Measurements from ENCODE around the gene ACAA1. TPM values are rescaled to one million over a fixed set of nuclear protein-coding genes. Genes with fewer than 3 reads are reported as not detected.

The ACAA1 gene
- total RNA-seq, 1 experiment from 2014 or later = 49.0 TPM

GRCh38 chr3:38111696-38112377 is 25.1 kb downstream of the ACAA1 start:
- intact Hi-C loops (cut with micrococcal nuclease) = loop anchor here (10.0 kb wide), 1 partner anchor 137 kb away; no protein-coding TSS in a partner anchor
- Histone ChIP-seq H3K79me2 (ENCODE audit: insufficient read depth, low read length) (no peaks in the 10 kb centered on the region), H3K4me2 (ENCODE audit: low read length) (no peak overlapping the region), H3K9me3 (ENCODE audit: control insufficient read depth in 1 of 2, insufficient read depth in 1 of 2, low read depth in 1 of 2, low read length in 2 of 2) (no peaks in the 10 kb centered on the region), H3K36me3 (ENCODE audit: control insufficient read depth in 1 of 2, insufficient read depth in 2 of 2, low read length in 2 of 2) (no peaks in the 10 kb centered on the region), H3K4me1 (ENCODE audit: control insufficient read depth in 1 of 2, insufficient read depth in 2 of 2, low read length in 2 of 2) (peaks cover 5 to 6% of the 10 kb centered on the region in 2 experiments; a peak in 3 of 4 replicates), H3K27me3 (ENCODE audit: insufficient read depth, low read length) (no peaks in the 10 kb centered on the region), H3K9ac (ENCODE audit: low read length) (no peak overlapping the region), H3K27ac (ENCODE audit: low read depth, low read length) (no peak overlapping the region), H2AFZ (ENCODE audit: low read depth, low read length, poor library complexity, severe bottlenecking) (no peak overlapping the region), H3K9me2 (ENCODE audit: insufficient read depth) (no peaks in the 10 kb centered on the region), H3K4me3 (replicated peaks in 1 of 2; ENCODE audit: low read depth in 1 of 2, low read length in 2 of 2) (no peak overlapping the region), H4K20me1 (ENCODE audit: insufficient read depth) (no peaks in the 10 kb centered on the region)
- TF ChIP-seq JUND (IDR thresholded peaks at IDR 0.05) (no peak), REST (IDR thresholded peaks at IDR 0.05; ENCODE audit: low read depth) (no peak)
- ATAC-seq = no peak
- RAD21 ChIA-PET (ENCODE audit: low non-redundant PET in 1 of 2, low total read pairs in 2 of 2, uncharacterized antibody in 2 of 2, unreplicated experiment in 2 of 2) = no interaction called here
- no TSS peak for BruUV-seq (replicated peaks)
- CTCF ChIA-PET = no interaction called here
- POLR2A ChIA-PET = no interaction called here
- no peak for DNase-seq (ENCODE audit: low read depth, low spot score)

GRCh38 chr3:38111201-38111600 is 25.7 kb downstream of the ACAA1 start:
- ATAC-seq = no peak
- ChIA-PET CTCF (no interaction called here), POLR2A (no interaction called here)

More at GRCh38 chr3:38111201-38111600, 25.7 kb downstream of the ACAA1 start:
- BruUV-seq (replicated peaks) = no TSS peak
- no peaks in the 10 kb centered on the region for H3K36me3 ChIP-seq (ENCODE audit: control insufficient read depth in 1 of 2, insufficient read depth in 2 of 2, low read length in 2 of 2)
- no peak overlapping the region for H2AFZ ChIP-seq (ENCODE audit: low read depth, low read length, poor library complexity, severe bottlenecking)
- TF ChIP-seq RAD21 (IDR thresholded peaks at IDR 0.05; ENCODE audit: low read depth) (no peak), EZH2phosphoT487 (IDR thresholded peaks at IDR 0.05; ENCODE audit: borderline replicate concordance) (no peak), EGR1 (IDR thresholded peaks at IDR 0.05; ENCODE audit: low read depth) (no peak), SIN3A (IDR thresholded peaks at IDR 0.05; ENCODE audit: low read depth) (no peak), YY1 (IDR thresholded peaks at IDR 0.05; ENCODE audit: extremely low read depth, insufficient replicate concordance, low read depth, low read length) (no peak), POLR2A (IDR thresholded peaks at IDR 0.05; ENCODE audit: borderline replicate concordance, extremely low read depth, insufficient read depth, insufficient read length) (no peak), ELF1 (IDR thresholded peaks at IDR 0.05; ENCODE audit: borderline replicate concordance, low read depth) (no peak), EZH2 (IDR thresholded peaks at IDR 0.05) (no peak), REST (IDR thresholded peaks at IDR 0.05; ENCODE audit: low read depth) (no peak), CBX3 (IDR thresholded peaks at IDR 0.05; ENCODE audit: low read depth) (no peak)
- no peaks in the 10 kb centered on the region for H3K4me1 ChIP-seq (ENCODE audit: control insufficient read depth in 1 of 2, insufficient read depth in 2 of 2, low read length in 2 of 2)
- H3K4me2 ChIP-seq (ENCODE audit: low read length) = no peak overlapping the region
- H3K4me3 ChIP-seq (replicated peaks in 1 of 2; ENCODE audit: low read depth in 1 of 2, low read length in 2 of 2) = no peak overlapping the region
- intact Hi-C loops (cut with micrococcal nuclease) = loop anchor here (10.0 kb wide), 1 partner anchor 136 kb away; no protein-coding TSS in a partner anchor
- H4K20me1 ChIP-seq (ENCODE audit: insufficient read depth) = no peaks in the 10 kb centered on the region
- H3K27ac ChIP-seq (ENCODE audit: low read depth, low read length) = no peak overlapping the region
- no peak for DNase-seq (ENCODE audit: low read depth, low spot score)
- H3K9ac ChIP-seq (ENCODE audit: low read length) = no peak overlapping the region
- H3K9me3 ChIP-seq (ENCODE audit: control insufficient read depth in 1 of 2, insufficient read depth in 1 of 2, low read depth in 1 of 2, low read length in 2 of 2) = no peaks in the 10 kb centered on the region
- no peaks in the 10 kb centered on the region for H3K9me2 ChIP-seq (ENCODE audit: insufficient read depth)
- no peaks in the 10 kb centered on the region for H3K79me2 ChIP-seq (ENCODE audit: insufficient read depth, low read length)
- RAD21 ChIA-PET (ENCODE audit: low non-redundant PET in 1 of 2, low total read pairs in 2 of 2, uncharacterized antibody in 2 of 2, unreplicated experiment in 2 of 2) = no interaction called here
- H3K27me3 ChIP-seq (ENCODE audit: insufficient read depth, low read length) = no peaks in the 10 kb centered on the region
